ENCODE results near the gene CCNYL1.

CCNYL1 gene

DNA sequence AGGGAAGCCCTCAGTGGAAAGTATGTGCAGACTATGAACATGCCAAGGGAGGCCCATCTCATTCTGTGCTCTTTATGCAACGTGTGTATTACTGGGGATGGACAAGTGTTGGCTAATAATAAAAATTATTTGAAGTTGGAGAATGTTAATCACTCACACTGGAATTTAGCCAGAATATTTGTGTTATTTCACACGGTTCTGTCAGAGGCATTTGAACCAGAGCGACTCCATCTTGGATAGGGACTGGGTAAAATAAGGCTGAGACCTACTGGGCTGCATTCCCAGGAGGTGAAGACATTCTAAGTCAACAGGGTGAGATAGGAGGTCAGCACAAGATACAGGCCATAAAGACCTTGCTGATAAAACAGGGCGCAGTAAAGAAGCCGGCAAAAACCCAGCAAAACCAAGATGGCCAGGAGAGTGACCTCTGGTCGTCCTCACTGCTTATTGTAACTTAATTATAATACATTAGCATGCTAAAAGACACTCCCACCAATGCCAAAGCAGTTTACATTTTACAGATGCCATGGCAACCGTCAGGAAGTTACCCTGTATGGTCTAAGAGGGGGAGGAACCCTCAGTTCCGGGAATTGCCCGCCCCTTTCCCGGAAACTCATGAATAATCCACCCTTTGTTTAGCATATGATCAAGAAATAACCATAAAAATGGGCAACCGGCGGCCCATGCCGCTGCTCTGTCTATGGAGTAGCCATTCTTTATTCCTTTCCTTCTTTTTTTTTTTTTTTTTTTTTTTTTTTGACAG, 60.8 kb downstream of the CCNYL1 start:
- Mint-ChIP-seq H3K9me3 (peaks cover 5% of the 10 kb centered on the region), H3K36me3 (ENCODE audit: low read depth) (peaks cover 2% of the 10 kb centered on the region), H3K27me3 (ENCODE audit: low read depth, poor library complexity) (peaks cover 70% of the 10 kb centered on the region), H3K4me1 (peaks cover 24% of the 10 kb centered on the region), H3K4me3 (no peak overlapping the region), H3K27ac (no peak overlapping the region)
- TF ChIP-seq, protein P1, sequence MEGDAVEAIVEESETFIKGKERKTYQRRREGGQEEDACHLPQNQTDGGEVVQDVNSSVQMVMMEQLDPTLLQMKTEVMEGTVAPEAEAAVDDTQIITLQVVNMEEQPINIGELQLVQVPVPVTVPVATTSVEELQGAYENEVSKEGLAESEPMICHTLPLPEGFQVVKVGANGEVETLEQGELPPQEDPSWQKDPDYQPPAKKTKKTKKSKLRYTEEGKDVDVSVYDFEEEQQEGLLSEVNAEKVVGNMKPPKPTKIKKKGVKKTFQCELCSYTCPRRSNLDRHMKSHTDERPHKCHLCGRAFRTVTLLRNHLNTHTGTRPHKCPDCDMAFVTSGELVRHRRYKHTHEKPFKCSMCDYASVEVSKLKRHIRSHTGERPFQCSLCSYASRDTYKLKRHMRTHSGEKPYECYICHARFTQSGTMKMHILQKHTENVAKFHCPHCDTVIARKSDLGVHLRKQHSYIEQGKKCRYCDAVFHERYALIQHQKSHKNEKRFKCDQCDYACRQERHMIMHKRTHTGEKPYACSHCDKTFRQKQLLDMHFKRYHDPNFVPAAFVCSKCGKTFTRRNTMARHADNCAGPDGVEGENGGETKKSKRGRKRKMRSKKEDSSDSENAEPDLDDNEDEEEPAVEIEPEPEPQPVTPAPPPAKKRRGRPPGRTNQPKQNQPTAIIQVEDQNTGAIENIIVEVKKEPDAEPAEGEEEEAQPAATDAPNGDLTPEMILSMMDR (IDR thresholded peaks at IDR 0.05), result no peak
- no peak for DNase-seq

DNA sequence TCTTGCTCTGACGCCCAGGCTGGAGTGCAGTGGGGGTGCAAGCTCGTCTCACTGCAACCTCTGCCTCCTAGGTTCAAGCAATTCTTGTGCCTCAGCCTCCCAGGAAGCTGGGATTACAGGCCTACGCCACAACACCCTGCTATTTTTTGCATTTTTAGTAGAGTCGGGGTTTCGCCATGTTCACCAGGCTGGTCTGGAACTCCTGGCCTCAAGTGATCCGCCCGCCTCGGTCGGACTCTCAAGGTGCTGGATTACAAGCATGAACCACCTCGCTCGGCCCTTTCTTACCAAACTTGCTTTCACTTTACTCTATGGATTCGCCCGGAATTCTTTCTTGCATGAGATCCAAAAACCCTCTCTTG, 61.4 kb downstream of the CCNYL1 start:
- Mint-ChIP-seq H3K9me3 (no peaks in the 10 kb centered on the region), H3K4me3 (no peak overlapping the region), H3K27ac (no peak overlapping the region), H3K4me1 (peaks cover 18% of the 10 kb centered on the region), H3K36me3 (ENCODE audit: low read depth) (no peaks in the 10 kb centered on the region), H3K27me3 (ENCODE audit: low read depth, poor library complexity) (peaks cover 65% of the 10 kb centered on the region)
- no peak for DNase-seq
- TF ChIP-seq, protein P1 (IDR thresholded peaks at IDR 0.05), result no peak

DNA sequence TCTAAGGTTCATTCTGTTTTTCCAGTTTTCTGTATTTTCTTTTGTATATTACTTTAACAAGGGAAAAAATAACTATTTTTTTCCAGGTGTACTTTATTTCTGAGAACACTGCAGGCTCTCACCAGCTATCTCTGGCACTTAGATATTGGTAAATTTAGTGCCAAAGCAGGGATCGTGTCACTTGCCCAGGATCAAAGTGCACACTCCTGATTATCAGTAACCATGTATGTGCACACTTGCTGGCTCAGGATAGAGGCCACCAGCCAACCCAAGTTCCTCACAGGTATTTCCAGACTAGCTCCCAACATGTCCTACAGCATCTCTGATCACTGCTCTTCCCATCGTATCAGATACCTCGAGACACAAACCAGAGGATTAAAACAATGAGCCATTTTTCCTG, 64.0 kb downstream of the CCNYL1 start:
- TF ChIP-seq, protein P1 (IDR thresholded peaks at IDR 0.05), result no peak
- H3K4me3 Mint-ChIP-seq, result no peak overlapping the region
- no peak overlapping the region for H3K27ac Mint-ChIP-seq
- peaks cover 14% of the 10 kb centered on the region for H3K4me1 Mint-ChIP-seq
- no peaks in the 10 kb centered on the region for H3K9me3 Mint-ChIP-seq
- no peak for DNase-seq
- no peaks in the 10 kb centered on the region for H3K36me3 Mint-ChIP-seq (ENCODE audit: low read depth)
- H3K27me3 Mint-ChIP-seq (ENCODE audit: low read depth, poor library complexity), result peaks cover 61% of the 10 kb centered on the region

DNA sequence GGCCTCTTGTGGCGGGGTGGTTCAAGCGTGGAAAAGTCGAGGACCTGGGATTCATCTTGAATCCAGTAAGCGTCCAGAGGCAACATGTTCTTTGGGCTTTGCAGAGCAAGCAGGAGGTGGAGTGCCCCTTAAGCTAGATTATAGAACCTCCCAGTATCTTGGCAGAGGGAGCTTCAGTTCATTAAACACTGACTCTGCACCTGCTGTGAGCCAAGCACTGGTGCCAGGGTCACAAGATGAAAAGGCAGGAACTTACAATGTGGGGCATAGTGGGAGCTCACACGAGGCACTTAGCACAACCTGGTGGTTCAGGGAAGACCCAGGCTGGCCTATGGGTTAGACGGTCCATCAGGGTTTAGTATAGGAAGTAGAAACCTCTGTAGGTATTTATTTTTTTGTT, 65.7 kb downstream of the CCNYL1 start:
- H3K9me3 Mint-ChIP-seq, result peaks cover 4% of the 10 kb centered on the region
- H3K4me3 Mint-ChIP-seq, result no peak overlapping the region
- TF ChIP-seq, protein P1 (IDR thresholded peaks at IDR 0.05), result no peak
- H3K27ac Mint-ChIP-seq, result no peak overlapping the region
- H3K36me3 Mint-ChIP-seq (ENCODE audit: low read depth), result no peaks in the 10 kb centered on the region
- H3K4me1 Mint-ChIP-seq, result peaks cover 7% of the 10 kb centered on the region
- no peak for DNase-seq
- H3K27me3 Mint-ChIP-seq (ENCODE audit: low read depth, poor library complexity), result peaks cover 60% of the 10 kb centered on the region

DNA sequence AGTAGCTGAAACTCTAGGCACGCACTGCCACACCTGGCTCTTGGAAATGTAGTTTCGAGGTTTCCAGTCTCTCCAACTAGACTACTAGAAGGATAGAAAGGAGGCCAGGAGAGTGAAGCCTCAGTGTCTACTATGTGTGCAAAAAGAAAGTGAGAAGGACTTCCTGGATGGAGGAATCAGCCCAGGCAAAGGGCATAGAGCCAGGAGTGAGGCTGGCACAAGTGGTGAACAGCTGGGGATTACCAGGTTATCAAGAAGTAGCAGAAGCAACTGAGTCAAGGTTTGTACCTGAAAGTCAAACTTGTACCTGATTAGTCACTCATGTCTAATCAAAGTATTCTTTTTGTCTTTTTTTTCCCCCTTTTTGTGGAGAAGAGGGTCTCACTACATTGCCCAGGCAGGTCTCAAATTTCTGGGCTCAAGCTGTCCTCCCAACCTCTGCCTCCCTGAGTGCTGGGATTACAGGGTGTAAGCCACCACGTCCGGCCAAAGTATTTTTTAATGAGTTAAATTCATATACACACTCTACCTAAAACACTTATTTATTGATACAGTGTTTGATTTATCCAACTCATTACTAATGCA, 67.0 kb downstream of the CCNYL1 start:
- Mint-ChIP-seq H3K4me3 (no peak overlapping the region), H3K36me3 (ENCODE audit: low read depth) (no peaks in the 10 kb centered on the region), H3K27ac (no peak overlapping the region), H3K27me3 (ENCODE audit: low read depth, poor library complexity) (peaks cover 56% of the 10 kb centered on the region), H3K9me3 (peaks cover 4% of the 10 kb centered on the region), H3K4me1 (peaks cover 5% of the 10 kb centered on the region)
- DNase-seq, result no peak
- TF ChIP-seq, protein P1 (IDR thresholded peaks at IDR 0.05), result no peak

DNA sequence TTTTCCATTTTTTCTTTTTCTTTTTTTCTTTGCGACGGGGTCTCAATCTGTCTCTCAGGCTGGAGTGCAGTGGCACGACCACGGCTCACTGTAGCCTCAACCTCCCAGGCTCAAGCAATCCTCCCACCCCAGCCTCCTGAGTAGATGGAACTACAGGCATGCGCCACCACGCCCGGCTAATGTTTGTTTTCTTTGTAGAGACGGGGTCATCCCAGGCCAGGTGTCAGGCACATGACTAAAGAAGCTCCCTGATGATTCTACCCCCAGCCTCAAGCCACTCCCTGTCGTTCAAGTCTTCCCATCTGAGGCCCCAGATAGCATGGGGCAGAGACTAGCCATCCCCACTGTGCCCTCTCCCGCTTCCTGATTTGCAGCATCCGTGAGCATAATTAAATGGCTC, 68.1 kb downstream of the CCNYL1 start:
- no peaks in the 10 kb centered on the region for H3K36me3 Mint-ChIP-seq (ENCODE audit: low read depth)
- peaks cover 5% of the 10 kb centered on the region for H3K4me1 Mint-ChIP-seq
- TF ChIP-seq, protein P1 (IDR thresholded peaks at IDR 0.05), result no peak
- no peak overlapping the region for H3K4me3 Mint-ChIP-seq
- peaks cover 49% of the 10 kb centered on the region for H3K27me3 Mint-ChIP-seq (ENCODE audit: low read depth, poor library complexity)
- H3K9me3 Mint-ChIP-seq, result peaks cover 4% of the 10 kb centered on the region
- no peak overlapping the region for H3K27ac Mint-ChIP-seq
- DNase-seq, result no peak
